PC-3 (cell line): ENCODE data around the gene PTGS1. TPM values are rescaled to one million over a fixed set of nuclear protein-coding genes. Genes with fewer than 3 reads are reported as not detected.
"Not testable (repeated sequence)": the region's sequence is repeated elsewhere in the genome, so short reads cannot be mapped to it uniquely, and the experiment has no call there.

Experiments
- ATAC-seq: fragments of 200-7000 bp; cut with Tn5 transposase; 2 replicates; pipeline ENCODE4 v1.9.1; 2020; ENCODE audit warnings: mild to moderate bottlenecking, moderate library complexity
- BruUV-seq: library from RNA; stranded (reverse); fragments of 400-500 nt; replicated peaks from 2 replicates; lab custom pipeline; 2021; lab: Mats Ljungman, UMichigan
- CTCF ChIA-PET: fragments of 300-600 bp; sonication (Branson Sonifier 250); formaldehyde crosslinking; loops from one replicate; lab custom pipeline; 2022; ENCODE audit warnings: antibody characterized with exemption; lab: Charles Lee
- POLR2A ChIA-PET: fragments of 300-600 bp; sonication (Branson Sonifier 250); formaldehyde crosslinking; loops from one replicate; lab custom pipeline; 2022; ENCODE audit warnings: antibody characterized with exemption; ENCODE audit not compliant: unreplicated experiment; lab: Charles Lee
- DNase-seq: peaks from one replicate; pipeline ENCODE4 v3.0.0-alpha.2; 2015
- H2AFZ ChIP-seq: fragments of 300-600 bp; sonication (generic); 2 replicates; pipeline ENCODE4 v1.6.0; 2016; ENCODE audit warnings: antibody characterized with exemption, low read length
- H3F3A ChIP-seq: fragments of 300-600 bp; sonication (generic); one replicate; pipeline ENCODE4 v1.6.0; 2017; ENCODE audit warnings: antibody characterized with exemption, low read length, control low read depth, mild to moderate bottlenecking; ENCODE audit not compliant: unreplicated experiment
- H3K27ac ChIP-seq: fragments of 300-600 bp; sonication (generic); 2 replicates; pipeline ENCODE4 v1.5.1; 2016; ENCODE audit warnings: mild to moderate bottlenecking, low read length
- H3K27me3 ChIP-seq: fragments of 300-600 bp; sonication (generic); 2 replicates; pipeline ENCODE4 v1.6.1; 2016; ENCODE audit warnings: low read length, mixed read lengths
- H3K36me3 ChIP-seq: fragments of 300-600 bp; sonication (generic); 2 replicates; pipeline ENCODE4 v1.6.1; 2016; ENCODE audit warnings: low read depth, mixed run types, low read length, mixed read lengths
- H3K4me1 ChIP-seq: fragments of 300-600 bp; sonication (generic); 2 replicates; pipeline ENCODE4 v1.5.1; 2016; ENCODE audit warnings: low read length; ENCODE audit not compliant: insufficient read depth
- H3K4me2 ChIP-seq: fragments of 300-600 bp; sonication (generic); 2 replicates; pipeline ENCODE4 v1.6.0; 2016; ENCODE audit warnings: low read length
- H3K4me3 ChIP-seq: fragments of 300-600 bp; sonication (generic); 2 replicates; pipeline ENCODE4 v1.5.1; 2016; ENCODE audit warnings: mild to moderate bottlenecking, low read length, mixed read lengths
- H3K79me2 ChIP-seq: fragments of 300-600 bp; sonication (generic); 2 replicates; pipeline ENCODE4 v1.6.1; 2017; ENCODE audit warnings: low read length, mixed read lengths
- H3K9ac ChIP-seq: fragments of 300-600 bp; sonication (generic); 2 replicates; pipeline ENCODE4 v1.6.0; 2016; ENCODE audit warnings: mild to moderate bottlenecking, low read length
- H3K9me2 ChIP-seq: fragments of 300-600 bp; sonication (generic); replicated peaks from 2 replicates; pipeline ENCODE4 v1.6.1; 2016; ENCODE audit warnings: mixed run types, low read length, mixed read lengths
- H3K9me3 ChIP-seq: fragments of 300-600 bp; sonication (generic); 2 replicates; pipeline ENCODE4 v1.6.1; 2016; ENCODE audit warnings: low read length, mixed read lengths
- H4K20me1 ChIP-seq: fragments of 300-600 bp; sonication (generic); 2 replicates; pipeline ENCODE4 v1.6.1; 2016; ENCODE audit warnings: low read length, mixed read lengths
- CTCF ChIP-seq: fragments of 300-600 bp; sonication (generic); conservative IDR thresholded peaks from 2 replicates; pipeline ENCODE4 v1.5.1; 2017; ENCODE audit warnings: antibody characterized with exemption, low read depth, mild to moderate bottlenecking, low read length
- EZH2 ChIP-seq: fragments of 300-600 bp; sonication (generic); IDR thresholded peaks from one replicate; pipeline ENCODE4 v1.6.1; 2017; ENCODE audit warnings: antibody characterized with exemption, mild to moderate bottlenecking, low read length; ENCODE audit not compliant: unreplicated experiment
- EZH2phosphoT487 ChIP-seq: fragments of 300-600 bp; sonication (generic); IDR thresholded peaks from 2 replicates; pipeline ENCODE4 v1.6.1; 2018; ENCODE audit warnings: mild to moderate bottlenecking, antibody characterized with exemption, low read length, borderline replicate concordance
- intact Hi-C: fragments of 100-400 bp; cut with micrococcal nuclease; formaldehyde crosslinking; loops from 2 replicates; pipeline ENCODE4 v1.9.0; 2023
- total RNA-seq: library from RNA; depleted of rRNA; stranded (reverse); fragments of >200 nt; gene quantifications from 2 replicates; pipeline ENCODE4 v1.2.3, GENCODE V29; 2014

The PTGS1 gene
- total RNA-seq, 1 experiment from 2014 or later = 0.44 TPM

- no peak overlapping the region for H3K27ac ChIP-seq
- no peaks in the 10 kb centered on the region for H4K20me1 ChIP-seq
- no peaks in the 10 kb centered on the region for H3K9me3 ChIP-seq
- no peak overlapping the region for H3K9ac ChIP-seq
- no peaks in the 10 kb centered on the region for H3K9me2 ChIP-seq
- no peak overlapping the region for H2AFZ ChIP-seq
- H3K79me2 ChIP-seq = no peaks in the 10 kb centered on the region
- no peak overlapping the region for H3K4me3 ChIP-seq
- CTCF ChIA-PET = no interaction called here
- no peaks in the 10 kb centered on the region for H3K27me3 ChIP-seq
- no peak overlapping the region for H3K4me2 ChIP-seq
- peaks cover 5% of the 10 kb centered on the region; the same call in 1 of the 2 replicates for H3K4me1 ChIP-seq
- intact Hi-C loops = no loop called here
- no peaks in the 10 kb centered on the region for H3F3A ChIP-seq
- no peak for ATAC-seq
- no peaks in the 10 kb centered on the region for H3K36me3 ChIP-seq
- no peak for DNase-seq
- TF ChIP-seq CTCF (no peak), EZH2phosphoT487 (no peak), EZH2 (no peak)
- POLR2A ChIA-PET = no interaction called here
- BruUV-seq = no TSS peak
Measured at GRCh38 chr9:122403381-122404000, 32.7 kb downstream of the PTGS1 start.

GRCh38 chr9:122405304-122406069 lies 34.7 kb downstream of the PTGS1 start:
- H3K9me2 ChIP-seq, CTCF ChIA-PET: not testable (repeated sequence)

GRCh38 chr9:122406070-122406890 lies 35.5 kb downstream of the PTGS1 start:
- TF ChIP-seq EZH2phosphoT487 = no peak
- TF ChIP-seq EZH2 = no peak
- no peak for TF ChIP-seq CTCF
- intact Hi-C loops = no loop called here
- H3K9me2 ChIP-seq = no peaks in the 10 kb centered on the region
- H3K4me3 ChIP-seq = no peak overlapping the region
- no peaks in the 10 kb centered on the region for H3K79me2 ChIP-seq
- H4K20me1 ChIP-seq = no peaks in the 10 kb centered on the region
- ChIA-PET POLR2A (no interaction called here), CTCF (no interaction called here)
- no peaks in the 10 kb centered on the region for H3K9me3 ChIP-seq
- no TSS peak for BruUV-seq
- H3K9ac ChIP-seq = no peak overlapping the region
- ATAC-seq = no peak
- DNase-seq = no peak
- H3K4me1 ChIP-seq = peaks cover 5% of the 10 kb centered on the region; the same call in 1 of the 2 replicates
- H2AFZ ChIP-seq = no peak overlapping the region
- no peaks in the 10 kb centered on the region for H3K36me3 ChIP-seq
- no peak overlapping the region for H3K27ac ChIP-seq
- H3F3A ChIP-seq = no peaks in the 10 kb centered on the region
- no peaks in the 10 kb centered on the region for H3K27me3 ChIP-seq
- H3K4me2 ChIP-seq = no peak overlapping the region

More at GRCh38 chr9:122405304-122406069, 34.7 kb downstream of the PTGS1 start:
- H3K9ac ChIP-seq, POLR2A ChIA-PET, H3F3A ChIP-seq, H3K4me2 ChIP-seq, H3K27me3 ChIP-seq, DNase-seq, H3K36me3 ChIP-seq, intact Hi-C loops, ATAC-seq, H2AFZ ChIP-seq, H4K20me1 ChIP-seq, H3K4me3 ChIP-seq, H3K79me2 ChIP-seq, H3K27ac ChIP-seq, BruUV-seq, H3K9me3 ChIP-seq, H3K4me1 ChIP-seq: not testable (repeated sequence)

GRCh38 chr9:122414108-122414507 lies 43.3 kb downstream of the PTGS1 start:
- ATAC-seq = not testable (repeated sequence)

More at GRCh38 chr9:122414108-122414507, 43.3 kb downstream of the PTGS1 start:
- H2AFZ ChIP-seq, H3K9me3 ChIP-seq, POLR2A ChIA-PET, BruUV-seq, H3K36me3 ChIP-seq, H3K4me3 ChIP-seq, intact Hi-C loops, H4K20me1 ChIP-seq, H3K9ac ChIP-seq, H3F3A ChIP-seq, H3K27me3 ChIP-seq, H3K9me2 ChIP-seq, H3K27ac ChIP-seq, CTCF ChIA-PET, H3K4me2 ChIP-seq, H3K79me2 ChIP-seq, DNase-seq, H3K4me1 ChIP-seq: not testable (repeated sequence)
